H1 (cell line): Measurements from ENCODE around the gene DDX5. TPM values are rescaled to one million over a fixed set of nuclear protein-coding genes. Genes with fewer than 3 reads are reported as not detected.

ENCODE experiments used
- CTCF ChIA-PET: fragments of 300-600 bp; sonication (Branson Sonifier 250); formaldehyde crosslinking; loops from one replicate; lab custom pipeline; 2021; ENCODE audit not compliant: partially characterized antibody; lab: Charles Lee
- POLR2A ChIA-PET: fragments of 300-600 bp; sonication (Branson Sonifier 250); formaldehyde crosslinking; loops from one replicate; lab custom pipeline; 2021; ENCODE audit warnings: inconsistent platforms; ENCODE audit not compliant: partially characterized antibody; lab: Charles Lee
- DNase-seq, 2 experiments: peaks; one replicate each; pipeline versions ENCODE4 v3.0.0 to v3.0.0-alpha.2; 2010 to 2022; ENCODE audit warnings: low spot score in 2 of 2, low read depth in 1 of 2, mixed read lengths in 1 of 2
- FAIRE-seq: peaks from 2 replicates; lab custom pipeline; 2011; peaks lifted over from hg19 to GRCh38; lab: Jason Lieb, UNC
- H2AFZ ChIP-seq: 2 replicates; pipeline ENCODE4 v1.8.1; 2012; ENCODE audit warnings: low read length, inconsistent platforms
- H2AK5ac ChIP-seq: 2 replicates; pipeline ENCODE4 v1.6.1; 2013; ENCODE audit warnings: low read depth, low read length
- H2BK120ac ChIP-seq: replicated peaks from 2 replicates; pipeline ENCODE3; 2013; ENCODE audit warnings: low read depth, low read length, inconsistent platforms
- H2BK12ac ChIP-seq: 2 replicates; pipeline ENCODE4 v1.6.1; 2013; ENCODE audit warnings: low read depth, low read length
- H2BK15ac ChIP-seq: 2 replicates; pipeline ENCODE4 v1.6.1; 2013; ENCODE audit warnings: low read length
- H2BK20ac ChIP-seq: 2 replicates; pipeline ENCODE4 v1.6.1; 2013; ENCODE audit warnings: low read length
- H2BK5ac ChIP-seq: 2 replicates; pipeline ENCODE4 v1.6.1; 2013; ENCODE audit warnings: low read depth, low read length
- H3K14ac ChIP-seq: 2 replicates; pipeline ENCODE4 v1.6.1; 2013; ENCODE audit warnings: inconsistent platforms; ENCODE audit not compliant: insufficient read length
- H3K18ac ChIP-seq: 2 replicates; pipeline ENCODE4 v1.6.1; 2013; ENCODE audit warnings: low read length; ENCODE audit errors: extremely low read depth
- H3K23ac ChIP-seq: 2 replicates; pipeline ENCODE4 v1.6.1; 2013; ENCODE audit warnings: inconsistent platforms; ENCODE audit not compliant: insufficient read length
- H3K23me2 ChIP-seq: 2 replicates; pipeline ENCODE4 v1.6.1; 2013; ENCODE audit warnings: low read depth, low read length
- H3K27ac ChIP-seq: 2 replicates; pipeline ENCODE4 v1.6.1; 2011; ENCODE audit warnings: low read depth, low read length, inconsistent platforms
- H3K27me3 ChIP-seq, 4 experiments: replicated peaks in 1 of 4; 1 replicate in 1 of 4; 2 replicates in 3 of 4; pipeline versions ENCODE4 v1.6.1 to v1.8.1; 2011 to 2013; ENCODE audit warnings: low read length in 3 of 4, mild to moderate bottlenecking in 3 of 4, inconsistent platforms in 2 of 4, mixed read lengths in 2 of 4, moderate library complexity in 1 of 4; ENCODE audit not compliant: control insufficient read depth in 3 of 4, insufficient read depth in 3 of 4; ENCODE audit errors: extremely low read depth in 1 of 4
- H3K36me3 ChIP-seq, 4 experiments: 2 replicates each; pipeline versions ENCODE4 v1.6.1 to v1.8.1; 2011 to 2013; ENCODE audit warnings: mild to moderate bottlenecking in 4 of 4, low read length in 3 of 4, moderate library complexity in 2 of 4, control low read depth in 1 of 4, inconsistent platforms in 1 of 4; ENCODE audit not compliant: insufficient read depth in 4 of 4, control insufficient read depth in 2 of 4
- H3K4ac ChIP-seq: replicated peaks from 2 replicates; pipeline ENCODE3; 2013; ENCODE audit warnings: low read length, low read depth, mixed read lengths, inconsistent platforms; ENCODE audit not compliant: insufficient read length
- H3K4me1 ChIP-seq, 4 experiments: replicated peaks in 1 of 4; 1 replicate in 1 of 4; 2 replicates in 3 of 4; pipeline versions ENCODE4 v1.6.1 to v1.8.1; 2011 to 2013; ENCODE audit warnings: low read length in 3 of 4, inconsistent platforms in 2 of 4, mixed read lengths in 1 of 4; ENCODE audit not compliant: insufficient read depth in 4 of 4, control insufficient read depth in 3 of 4
- H3K4me2 ChIP-seq, 2 experiments: 2 replicates each; pipeline versions ENCODE4 v1.6.1 to v1.8.1; 2011 to 2013; ENCODE audit warnings: low read depth in 2 of 2, low read length in 2 of 2, control low read depth in 1 of 2, inconsistent platforms in 1 of 2, mild to moderate bottlenecking in 1 of 2; ENCODE audit not compliant: insufficient read depth in 1 of 2
- H3K4me3 ChIP-seq, 4 experiments: fragments of 200-600, 300-600 bp in 1 of 4; sonication (generic), shearing (Covaris generic), sonication (Bioruptor Twin) in 1 of 4; 2 replicates each; pipeline versions ENCODE4 v1.5.1 to v1.8.1; 2011 to 2016; ENCODE audit warnings: low read length in 4 of 4, low read depth in 3 of 4, control low read depth in 2 of 4, inconsistent platforms in 2 of 4, mild to moderate bottlenecking in 2 of 4, mixed read lengths in 1 of 4, moderate library complexity in 1 of 4; ENCODE audit not compliant: insufficient read depth in 2 of 4; ENCODE audit errors: extremely low read depth in 1 of 4
- H3K56ac ChIP-seq: replicated peaks from 2 replicates; pipeline ENCODE3; 2013; ENCODE audit warnings: low read depth, mild to moderate bottlenecking, mixed read lengths, low read length, inconsistent platforms; ENCODE audit not compliant: insufficient read length
- H3K79me1 ChIP-seq: 2 replicates; pipeline ENCODE4 v1.6.1; 2013; ENCODE audit warnings: low read depth, low read length, control low read depth
- H3K79me2 ChIP-seq, 2 experiments: 2 replicates each; pipeline versions ENCODE4 v1.6.1 to v1.8.1; 2012 to 2013; ENCODE audit warnings: low read length in 2 of 2, mild to moderate bottlenecking in 2 of 2, inconsistent platforms in 1 of 2; ENCODE audit not compliant: insufficient read depth in 2 of 2, control insufficient read depth in 1 of 2
- H3K9ac ChIP-seq, 4 experiments: replicated peaks in 1 of 4; 1 replicate in 1 of 4; 2 replicates in 3 of 4; pipeline versions ENCODE4 v1.6.1 to v1.8.1; 2011 to 2013; ENCODE audit warnings: low read depth in 3 of 4, low read length in 3 of 4, control low read depth in 2 of 4, mild to moderate bottlenecking in 2 of 4, moderate library complexity in 2 of 4, inconsistent platforms in 1 of 4; ENCODE audit errors: extremely low read depth in 1 of 4
- H3K9me3 ChIP-seq, 2 experiments: 2 replicates each; pipeline versions ENCODE4 v1.6.1 to v1.8.1; 2012 to 2013; ENCODE audit warnings: mild to moderate bottlenecking in 2 of 2, moderate library complexity in 2 of 2, control low read depth in 1 of 2, inconsistent platforms in 1 of 2, low read depth in 1 of 2, low read length in 1 of 2, mixed read lengths in 1 of 2; ENCODE audit not compliant: insufficient read depth in 2 of 2
- H4K20me1 ChIP-seq, 2 experiments: replicated peaks in 1 of 2; 2 replicates each; pipeline versions ENCODE3 to v1.8.1; 2011 to 2013; ENCODE audit warnings: inconsistent platforms in 2 of 2, low read length in 2 of 2, mild to moderate bottlenecking in 1 of 2; ENCODE audit not compliant: insufficient read depth in 2 of 2, control insufficient read depth in 1 of 2
- H4K5ac ChIP-seq: 2 replicates; pipeline ENCODE4 v1.6.1; 2013; ENCODE audit warnings: low read length, low read depth, mixed read lengths, inconsistent platforms; ENCODE audit not compliant: insufficient read length
- H4K8ac ChIP-seq: 2 replicates; pipeline ENCODE4 v1.8.0; 2013; ENCODE audit warnings: mild to moderate bottlenecking, moderate library complexity, low read length, inconsistent platforms; ENCODE audit not compliant: insufficient read depth; ENCODE audit errors: extremely low read depth
- H4K91ac ChIP-seq: replicated peaks from 2 replicates; pipeline ENCODE3; 2013; ENCODE audit warnings: low read length, mixed read lengths, inconsistent platforms; ENCODE audit not compliant: insufficient read length
- HDAC6 ChIP-seq: IDR thresholded peaks from one replicate; pipeline ENCODE4 v1.7.1; 2012; ENCODE audit warnings: low read depth, mild to moderate bottlenecking, inconsistent platforms, low read length, moderate library complexity
- RFX5 ChIP-seq: IDR thresholded peaks from 2 replicates; pipeline ENCODE4 v1.6.1; 2011; ENCODE audit warnings: low read depth, low read length, improper control_type of control experiment, borderline replicate concordance
- RNF2 ChIP-seq: fragments of 200-900, 300-1000 bp; sonication (generic); IDR thresholded peaks from 2 replicates; pipeline ENCODE4 v1.7.1; 2016; ENCODE audit warnings: borderline replicate concordance, low read depth, mild to moderate bottlenecking, antibody characterized with exemption, low read length; ENCODE audit not compliant: poor library complexity, severe bottlenecking; ENCODE audit errors: missing control alignments
- RXRA ChIP-seq: IDR thresholded peaks from 2 replicates; pipeline ENCODE4 v1.6.1; 2011; ENCODE audit warnings: low read depth, mild to moderate bottlenecking, low read length, moderate library complexity; ENCODE audit not compliant: insufficient read depth
- SP1 ChIP-seq: IDR thresholded peaks from 2 replicates; pipeline ENCODE4 v1.6.1; 2011; ENCODE audit warnings: low read depth, low read length
- TAF1 ChIP-seq: IDR thresholded peaks from 2 replicates; pipeline ENCODE4 v1.6.1; 2011; ENCODE audit warnings: mild to moderate bottlenecking, low read depth, low read length
- WGBS, 2 experiments: shearing (Covaris generic) in 1 of 2; methylation state at CpG; one replicate each; pipeline versions ENCODE4 v1.1.6 to v1.1.7; 2013 to 2015; ENCODE audit warnings: low lambda C conversion rate in 2 of 2, mixed read lengths in 2 of 2, inconsistent platforms in 1 of 2, low coverage in 1 of 2, missing lambda C conversion rate in 1 of 2; ENCODE audit not compliant: insufficient replicate concordance in 2 of 2, insufficient coverage in 1 of 2, insufficient read length in 1 of 2; ENCODE audit errors: extremely low coverage in 1 of 2, missing lambda C conversion rate in 1 of 2; 5-methylcytosine and 5-hydroxymethylcytosine counted together
- polyA plus RNA-seq, 7 experiments: library from polyadenylated mRNA; depleted of rRNA in 3 of 7; stranded (reverse) in 5 of 7; unstranded in 2 of 7; fragments of >200 nt in 5 of 7; fragments of 200-250 nt in 2 of 7; gene quantifications; 1 replicate in 5 of 7; 2 replicates in 1 of 7; 4 replicates in 1 of 7; pipeline versions ENCODE4 v1.2.1 to v1.2.3, GENCODE V29; 2011 to 2013; ENCODE audit warnings: missing spikeins in 2 of 7, mixed read lengths in 2 of 7
- total RNA-seq: library from RNA; stranded (reverse); fragmentation: NEBNext Ultra II Directional; extraction: Animal tissue kit (Norgen Biotek cat#: 25700); gene quantifications from 2 replicates; pipeline ENCODE4 v1.2.1, GENCODE V29; 2021

Gene DDX5
- total and polyA plus RNA-seq, 2 of the 8 experiments (the other 6 are each of a cell fraction or from before 2014, with no cell fraction given): 572 to 591 TPM

DNA sequence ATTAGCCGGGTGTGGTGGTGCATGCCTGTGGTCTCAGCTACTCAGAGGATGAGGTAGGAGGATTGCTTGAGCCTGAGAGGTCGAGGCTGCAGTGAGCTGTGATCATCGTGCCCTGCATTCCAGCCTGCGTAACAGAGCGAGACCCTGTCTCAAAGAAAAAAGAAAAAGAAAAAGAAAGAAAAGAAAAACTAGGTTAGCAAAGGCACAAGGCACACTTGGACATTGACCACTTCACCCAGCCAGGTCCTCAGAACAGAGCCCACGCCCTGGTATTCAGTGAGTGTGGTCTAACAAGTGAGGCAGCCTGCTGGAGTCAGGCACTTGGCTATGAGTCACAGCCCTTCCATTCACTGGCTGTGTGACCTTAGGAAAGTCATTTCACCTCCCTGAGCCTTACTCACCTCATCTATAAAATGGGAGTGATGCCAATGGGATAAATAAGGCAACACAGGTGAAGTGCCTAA lies 46.8 kb downstream of the DDX5 start:
- H2BK15ac ChIP-seq: no peak overlapping the region
- DNase-seq: no peak
- H4K5ac ChIP-seq: no peak overlapping the region
- no peak overlapping the region for H3K18ac ChIP-seq
- H3K79me2 ChIP-seq: no peaks in the 10 kb centered on the region
- H3K4me3 ChIP-seq: no peak overlapping the region
- no peak overlapping the region for H3K14ac ChIP-seq
- ChIA-PET POLR2A (interaction anchor here (1.0 to 1.2 kb wide), 3 partner anchors 11 to 46 kb away, joined by 3 to 4 read pairs (median 3); no protein-coding TSS in a partner anchor), CTCF (interaction anchor here (0.8 to 3.7 kb wide), 4 partner anchors 38 to 40 kb away, joined by 3 to 22 read pairs (median 3); partner anchors contain the start of gene POLG2)
- no peak for TF ChIP-seq TAF1
- no peak for TF ChIP-seq RFX5
- TF ChIP-seq HDAC6: no peak
- TF ChIP-seq RXRA: no peak
- no peak for TF ChIP-seq SP1
- TF ChIP-seq RNF2: no peak
- no peak overlapping the region for H3K4me2 ChIP-seq
- H3K56ac ChIP-seq: no peak overlapping the region
- no peak overlapping the region for H3K4ac ChIP-seq
- H4K91ac ChIP-seq: no peak overlapping the region
- H3K79me1 ChIP-seq: no peaks in the 10 kb centered on the region
- no peaks in the 10 kb centered on the region for H3K4me1 ChIP-seq
- H3K9ac ChIP-seq: no peak overlapping the region
- no peaks in the 10 kb centered on the region for H3K9me3 ChIP-seq
- no peak for FAIRE-seq
- no peaks in the 10 kb centered on the region for H3K36me3 ChIP-seq
- H3K27me3 ChIP-seq: no peaks in the 10 kb centered on the region; a peak in 1 of 7 replicates
- no peak overlapping the region for H3K23ac ChIP-seq
- no peak overlapping the region for H2BK5ac ChIP-seq
- H2BK20ac ChIP-seq: no peak overlapping the region
- H2AFZ ChIP-seq: no peak overlapping the region
- H4K20me1 ChIP-seq: no peaks in the 10 kb centered on the region
- H2BK120ac ChIP-seq: no peak overlapping the region
- H4K8ac ChIP-seq: no peak overlapping the region
- H3K27ac ChIP-seq: no peak overlapping the region
- no peaks in the 10 kb centered on the region for H3K23me2 ChIP-seq
- no peak overlapping the region for H2AK5ac ChIP-seq
- 100% methylated on average over 6 of the region's 6 CpGs; no CpG with 5 or more reads in 1 of the 2 experiments for WGBS, 2 experiments
- no peak overlapping the region for H2BK12ac ChIP-seq
